GM19395 (cell line): ENCODE data around the gene MRPL24.
A peak's percentile ranks its signal among the peaks of the same experiment; 100 is the strongest.

Experiments used
- ATAC-seq: cut with Tn5 transposase; IDR thresholded peaks from one replicate; pipeline ENCODE4 v1.9.1; 2021; ENCODE audit warnings: mild to moderate bottlenecking, moderate library complexity; ENCODE audit not compliant: unreplicated experiment

MRPL24 gene

DNA sequence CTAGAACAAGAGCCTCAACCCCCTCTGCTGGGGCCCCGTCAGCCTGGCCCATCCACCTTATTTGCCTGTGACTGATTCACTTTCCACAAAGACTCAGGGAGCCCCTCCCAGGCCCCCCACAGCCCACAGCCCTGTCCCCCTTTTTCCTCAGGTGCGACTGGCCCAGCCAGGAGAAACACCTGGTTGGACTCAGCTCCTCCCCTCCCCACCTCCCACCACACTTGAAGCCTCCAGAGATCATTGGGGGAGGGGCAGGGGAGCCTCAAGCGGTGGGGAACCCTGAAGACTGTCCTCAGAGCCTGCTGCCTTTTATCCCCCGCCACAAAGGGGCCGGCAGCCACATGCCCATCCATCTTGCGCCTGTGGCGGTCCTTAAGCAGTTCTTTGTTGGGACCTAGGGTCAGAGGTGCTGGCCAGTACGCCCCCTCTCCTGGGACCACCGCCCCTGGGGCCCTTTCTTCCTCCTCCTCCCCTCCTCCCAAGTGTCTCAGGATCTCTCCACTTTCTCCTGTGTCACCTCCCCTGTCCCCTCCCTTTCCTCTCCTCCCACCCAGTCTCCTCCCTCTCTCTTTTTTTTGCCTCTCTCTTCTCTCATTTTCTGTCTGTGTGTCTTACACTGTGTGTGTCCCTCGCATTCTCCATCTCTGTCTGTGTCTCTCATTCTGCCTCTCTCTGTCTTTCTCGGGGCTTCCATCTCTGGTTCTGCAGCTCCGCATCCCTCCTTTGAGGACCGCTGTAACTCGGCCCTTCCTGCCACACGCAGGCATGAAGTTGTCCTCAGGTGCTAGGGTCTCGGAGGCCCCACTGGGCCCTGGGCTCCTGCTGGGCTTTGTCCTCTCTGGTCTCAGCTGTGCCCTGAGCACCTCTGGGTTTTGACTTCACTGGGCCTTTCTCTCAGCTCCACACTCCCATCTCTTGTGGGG lies 47.7 kb downstream of the MRPL24 start:
- ATAC-seq, result no peak

DNA sequence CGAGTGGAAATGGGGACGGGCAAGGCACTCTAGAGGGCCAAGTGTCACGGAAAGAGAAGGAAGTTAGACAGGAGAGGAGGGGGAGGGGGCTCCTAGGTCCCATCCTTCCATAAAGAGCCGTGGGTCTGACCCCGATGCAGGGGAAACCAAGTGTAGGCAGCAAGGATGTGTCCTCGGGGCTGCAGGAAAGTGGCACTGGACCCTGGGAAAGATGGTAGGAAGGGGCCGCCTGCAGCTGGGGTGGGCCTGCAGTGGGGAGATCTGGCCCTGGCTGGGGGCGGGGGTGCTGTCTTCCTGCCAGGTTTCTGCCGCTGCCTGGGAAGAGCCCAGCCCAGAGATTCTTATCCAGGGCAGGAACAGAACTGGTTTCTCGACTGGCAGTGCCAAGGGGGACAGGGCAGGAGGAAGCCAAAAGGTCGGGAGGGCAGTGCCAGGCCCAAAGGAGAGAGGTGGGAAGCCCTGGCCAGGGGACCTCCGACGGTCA lies 48.4 kb downstream of the MRPL24 start:
- no peak for ATAC-seq

DNA sequence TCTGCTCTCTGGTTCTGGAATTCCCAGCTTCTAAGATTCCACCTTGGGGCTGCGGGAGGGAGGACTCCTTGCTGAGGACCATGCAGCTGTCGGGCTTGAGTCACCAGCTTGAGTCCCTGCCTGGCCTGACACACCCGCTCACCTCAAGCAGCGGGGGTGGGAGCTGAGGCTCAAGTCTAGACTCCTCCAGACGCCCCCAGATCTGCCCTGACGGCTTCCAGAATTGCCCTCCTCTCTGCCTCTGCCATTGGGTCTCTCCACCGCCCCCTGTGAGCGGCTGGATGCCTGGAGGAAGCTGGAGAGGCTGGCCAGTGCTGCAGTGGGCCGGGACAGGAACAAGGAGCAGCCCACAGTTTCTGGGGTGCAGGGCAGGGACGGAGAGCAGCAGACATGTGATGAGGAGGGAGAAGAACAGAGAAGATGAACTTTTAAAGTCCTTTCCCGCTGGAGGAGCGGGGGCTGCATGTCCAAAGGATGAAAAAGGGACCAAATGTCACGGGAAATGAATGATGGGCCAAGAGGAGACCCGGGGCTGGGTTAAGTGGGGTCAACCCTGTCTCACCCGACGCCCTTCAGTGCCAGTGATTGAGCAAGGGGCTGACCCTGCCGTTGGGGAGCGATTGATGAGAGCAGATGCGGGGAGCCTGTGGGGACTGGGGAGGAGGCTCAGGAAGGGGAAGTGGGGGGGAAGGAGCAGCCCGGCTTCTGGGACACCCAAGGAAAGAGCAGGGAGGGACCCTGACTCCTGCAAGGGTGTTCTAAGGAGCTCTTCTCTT lies 49.0 kb downstream of the MRPL24 start:
- ATAC-seq, result no peak

DNA sequence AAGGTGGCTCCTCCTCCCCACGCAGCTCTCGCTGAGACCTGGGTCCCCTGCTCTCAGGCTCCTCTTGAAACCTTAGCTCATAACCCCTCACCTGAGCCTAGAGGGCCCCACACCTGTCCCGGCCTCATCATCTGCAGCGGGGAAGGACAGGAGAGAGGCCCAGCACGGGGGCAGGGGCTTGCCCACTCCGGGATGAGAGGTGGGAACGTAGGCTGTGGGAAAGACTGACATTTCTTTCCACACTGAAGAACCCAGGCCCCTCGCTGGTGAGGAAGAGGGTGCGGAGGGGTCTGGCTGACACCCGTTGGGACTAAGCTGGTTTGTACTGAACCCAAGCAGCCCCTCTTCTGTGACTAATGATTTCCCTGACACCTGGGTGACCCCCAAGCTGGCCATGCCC lies 49.7 kb downstream of the MRPL24 start:
- no peak for ATAC-seq

DNA sequence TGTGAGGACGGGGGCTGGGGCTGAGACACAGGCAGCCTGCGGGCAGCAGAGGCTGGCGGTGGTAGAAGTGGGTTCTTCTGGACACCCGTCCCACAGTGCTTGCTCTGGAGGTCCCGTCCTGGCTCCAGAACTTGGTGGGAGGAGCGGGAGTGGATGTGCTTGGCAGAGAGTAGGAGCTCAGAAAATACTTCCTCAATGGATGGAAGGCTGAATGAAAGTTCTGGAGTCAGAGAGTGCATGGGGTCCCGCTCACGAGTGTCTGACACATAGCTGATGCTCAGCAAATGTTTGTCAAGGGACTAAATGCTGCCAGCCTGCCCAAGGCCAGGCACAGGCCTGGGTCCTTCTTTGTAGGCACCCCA lies 50.2 kb downstream of the MRPL24 start:
- ATAC-seq, result no peak

DNA sequence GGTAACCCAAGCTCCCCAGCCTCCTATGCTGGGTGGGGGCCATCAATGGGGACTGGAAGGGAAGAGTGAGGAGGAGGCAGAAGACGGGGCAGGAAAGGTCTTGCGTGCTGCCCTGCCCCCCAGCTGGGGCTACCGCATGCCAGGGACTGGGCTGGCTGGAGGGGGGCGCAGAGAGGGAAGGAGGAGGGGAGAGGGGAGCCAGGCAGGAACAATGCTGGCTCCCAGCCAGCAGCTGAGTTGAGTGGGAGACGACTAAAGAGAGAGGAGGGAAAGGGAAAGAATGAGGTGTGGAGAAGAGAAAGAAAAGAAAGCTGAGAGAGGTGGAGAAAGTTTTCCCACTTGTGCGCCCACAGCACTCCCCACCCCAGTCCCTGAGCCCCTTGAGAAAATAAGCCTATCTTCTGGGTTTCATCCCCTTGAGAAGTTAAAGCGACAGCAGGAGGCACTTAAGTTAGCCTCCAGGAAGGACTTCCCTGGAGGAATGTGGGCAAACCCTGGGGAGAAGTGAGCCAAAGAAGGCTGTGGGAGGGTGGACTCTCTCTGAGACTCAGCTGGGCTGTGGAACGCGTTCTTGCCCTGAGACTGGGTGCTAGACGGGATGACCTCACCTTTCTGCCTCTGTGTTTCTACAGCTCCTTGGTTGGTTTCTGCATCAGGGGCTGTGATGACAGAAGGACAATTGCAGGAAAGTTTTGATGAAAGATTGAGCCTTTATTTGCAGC lies 50.8 kb downstream of the MRPL24 start:
- ATAC-seq, result no peak

DNA sequence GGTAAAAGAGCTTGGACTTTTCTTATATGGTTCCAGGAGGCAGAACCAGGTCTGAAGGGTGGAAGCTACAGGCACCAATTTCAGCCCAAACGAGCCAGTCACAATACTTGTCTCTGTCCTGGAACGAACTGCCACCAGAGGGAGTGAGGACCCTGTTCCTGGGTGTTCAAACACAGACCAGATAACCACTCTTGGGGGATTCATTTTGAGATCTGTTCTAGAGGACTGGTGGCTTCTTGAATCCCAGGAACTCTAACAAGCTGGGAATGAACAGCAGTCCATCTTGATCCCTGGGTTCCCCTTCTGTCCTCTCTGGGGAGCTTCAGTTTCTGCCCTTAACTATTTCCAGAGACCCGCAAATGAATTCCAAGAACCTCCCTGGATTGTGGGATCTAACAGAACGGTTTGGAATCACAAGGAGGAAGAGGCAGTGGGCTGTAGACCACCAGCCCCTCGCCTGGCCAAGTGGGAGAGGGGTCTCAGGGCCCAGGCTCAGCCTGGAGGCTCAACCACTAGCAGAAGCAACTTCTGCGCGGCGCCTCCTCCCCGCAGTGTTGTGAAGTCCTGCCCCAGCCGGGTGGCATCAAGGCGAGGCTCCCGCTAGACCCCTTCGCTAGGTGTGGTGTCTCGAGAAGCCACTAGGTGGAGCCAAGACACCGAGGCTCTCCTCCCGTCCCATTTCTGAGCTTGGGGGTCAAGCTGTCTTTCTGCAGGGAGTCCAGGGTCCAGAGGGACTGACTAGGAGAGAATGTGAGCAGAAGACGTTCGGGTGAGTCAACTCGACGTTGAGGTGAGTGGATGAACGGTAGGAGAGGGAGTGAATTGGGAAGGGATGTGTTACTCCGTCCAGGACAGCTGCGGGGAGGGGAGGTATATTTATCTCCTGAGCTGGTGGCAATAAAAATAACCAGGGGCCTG lies 51.6 kb downstream of the MRPL24 start:
- peak; percentile 86 for ATAC-seq
